ENCODE data around the gene MRPL53.
A peak's percentile ranks its signal among the peaks of the same experiment; 100 is the strongest.
"Not testable (repeated sequence)": the region's sequence is repeated elsewhere in the genome, so short reads cannot be mapped to it uniquely, and the experiment has no call there.

Gene MRPL53

GRCh38 chr2:74454654-74455511, 17.6 kb downstream of the MRPL53 start, which contains the start of gene INO80B:
INO80B (plus strand) TSS chr2:74455087; CDS start chr2:74455117, 30 bp downstream.
- peak; percentile 95 for DNase-seq

GRCh38 chr2:74450570-74451190, 21.8 kb downstream of the MRPL53 start:
- DNase-seq, result no peak

- DNase-seq, result no peak
Measured at GRCh38 chr2:74448771-74449170, 23.7 kb downstream of the MRPL53 start.

- no peak for DNase-seq
Measured at GRCh38 chr2:74447230-74447999, 25.1 kb downstream of the MRPL53 start.

- DNase-seq, result no peak
Measured at GRCh38 chr2:74444498-74445318, 27.8 kb downstream of the MRPL53 start.

GRCh38 chr2:74442483-74443297, 29.8 kb downstream of the MRPL53 start:
- not testable (repeated sequence) for DNase-seq

- DNase-seq, result peak; percentile 85
Measured at GRCh38 chr2:74441690-74442482, 30.6 kb downstream of the MRPL53 start, which contains the start of gene RTKN. RTKN (minus strand) TSS chr2:74441937; CDS start chr2:74441816, 121 bp downstream.

GRCh38 chr2:74441170-74441689, 31.2 kb downstream of the MRPL53 start:
- no peak for DNase-seq

GRCh38 chr2:74440378-74441169, 31.9 kb downstream of the MRPL53 start:
- DNase-seq, result peak; percentile 97

GRCh38 chr2:74439803-74440377, 32.6 kb downstream of the MRPL53 start:
- peak; percentile 44 for DNase-seq

GRCh38 chr2:74439373-74439772, 33.1 kb downstream of the MRPL53 start:
- no peak for DNase-seq

- DNase-seq, result no peak
Measured at GRCh38 chr2:74438248-74438647, 34.2 kb downstream of the MRPL53 start.

GRCh38 chr2:74436848-74437695, 35.4 kb downstream of the MRPL53 start:
- no peak for DNase-seq

GRCh38 chr2:74436111-74436805, 36.2 kb downstream of the MRPL53 start:
- DNase-seq, result no peak

- DNase-seq, result no peak
Measured at GRCh38 chr2:74430502-74430901, 42.0 kb downstream of the MRPL53 start.

GRCh38 chr2:74429487-74430451, 42.7 kb downstream of the MRPL53 start:
- no peak for DNase-seq

Measured in right kidney (tissue), 1 donor.